HEK293 (cell line): ENCODE data around the gene YPEL4.

Source experiments
- KLF7 ChIP-seq: fragments of 450-650 bp; formaldehyde crosslinking; IDR thresholded peaks from 2 replicates; pipeline ENCODE4 v1.5.1; 2016; ENCODE audit warnings: missing biosample characterization, missing genetic modification characterization, borderline replicate concordance
- MZF1 ChIP-seq: fragments of 450-650 bp; formaldehyde crosslinking; IDR thresholded peaks from 2 replicates; pipeline ENCODE4 v1.5.1; 2017; ENCODE audit warnings: missing biosample characterization, missing genetic modification characterization, borderline replicate concordance
- PRDM2 ChIP-seq: fragments of 450-650 bp; formaldehyde crosslinking; IDR thresholded peaks from 2 replicates; pipeline ENCODE4 v1.5.1; 2016; ENCODE audit warnings: missing biosample characterization, missing genetic modification characterization, borderline replicate concordance
- REST ChIP-seq: fragments of 450-650 bp; formaldehyde crosslinking; IDR thresholded peaks from 2 replicates; pipeline ENCODE4 v1.5.1; 2016; ENCODE audit warnings: missing biosample characterization, missing genetic modification characterization
- YY2 ChIP-seq: fragments of 450-650 bp; formaldehyde crosslinking; IDR thresholded peaks from 2 replicates; pipeline ENCODE4 v1.5.1; 2016; ENCODE audit warnings: missing biosample characterization, missing genetic modification characterization
- ZNF175 ChIP-seq: fragments of 450-650 bp; formaldehyde crosslinking; IDR thresholded peaks from 2 replicates; pipeline ENCODE4 v1.5.1; 2016; ENCODE audit warnings: missing biosample characterization, missing genetic modification characterization
- ZNF202 ChIP-seq: fragments of 450-650 bp; formaldehyde crosslinking; IDR thresholded peaks from 2 replicates; pipeline ENCODE4 v1.5.1; 2016; ENCODE audit warnings: missing biosample characterization, missing genetic modification characterization, borderline replicate concordance
- ZNF274 ChIP-seq, 2 experiments: fragments of 200-500 bp in 1 of 2; fragments of 450-650 bp in 1 of 2; sonication (Bioruptor generic) in 1 of 2; formaldehyde crosslinking in 1 of 2; IDR thresholded peaks; 2 replicates each; pipeline versions ENCODE4 v1.5.1 to v1.6.1; 2014 to 2016; ENCODE audit warnings: borderline replicate concordance in 1 of 2, inconsistent platforms in 1 of 2, low read length in 1 of 2, missing biosample characterization in 1 of 2, missing genetic modification characterization in 1 of 2
- ZNF311 ChIP-seq: fragments of 450-650 bp; formaldehyde crosslinking; IDR thresholded peaks from 2 replicates; pipeline ENCODE4 v1.5.1; 2017; ENCODE audit warnings: missing biosample characterization, missing genetic modification characterization, borderline replicate concordance
- ZNF341 ChIP-seq: fragments of 450-650 bp; formaldehyde crosslinking; IDR thresholded peaks from 2 replicates; pipeline ENCODE4; 2016; ENCODE audit warnings: low read depth, missing biosample characterization, missing genetic modification characterization
- ZNF398 ChIP-seq: fragments of 450-650 bp; formaldehyde crosslinking; IDR thresholded peaks from 2 replicates; pipeline ENCODE4 v1.5.1; 2017; ENCODE audit warnings: missing biosample characterization, missing genetic modification characterization
- ZNF449 ChIP-seq: fragments of 450-650 bp; formaldehyde crosslinking; IDR thresholded peaks from 2 replicates; pipeline ENCODE4 v1.5.1; 2017; ENCODE audit warnings: missing biosample characterization, mild to moderate bottlenecking, missing genetic modification characterization, moderate library complexity
- ZNF473 ChIP-seq: fragments of 450-650 bp; formaldehyde crosslinking; IDR thresholded peaks from 2 replicates; pipeline ENCODE4 v1.5.1; 2017; ENCODE audit warnings: missing biosample characterization, missing genetic modification characterization
- ZNF48 ChIP-seq: fragments of 450-650 bp; formaldehyde crosslinking; IDR thresholded peaks from 2 replicates; pipeline ENCODE4 v1.5.1; 2016; ENCODE audit warnings: missing biosample characterization, missing genetic modification characterization
- ZNF555 ChIP-seq: fragments of 450-650 bp; formaldehyde crosslinking; conservative IDR thresholded peaks from 2 replicates; pipeline ENCODE4 v1.5.1; 2017; ENCODE audit warnings: missing biosample characterization, mild to moderate bottlenecking, missing genetic modification characterization, inconsistent platforms
- ZNF561 ChIP-seq: fragments of 450-650 bp; IDR thresholded peaks from 2 replicates; pipeline ENCODE4 v1.5.1; 2018; ENCODE audit warnings: missing biosample characterization, missing genetic modification characterization, borderline replicate concordance
- ZNF571 ChIP-seq: fragments of 450-650 bp; formaldehyde crosslinking; IDR thresholded peaks from 2 replicates; pipeline ENCODE4 v1.5.0; 2017; ENCODE audit warnings: missing biosample characterization, missing genetic modification characterization
- ZSCAN30 ChIP-seq: fragments of 450-650 bp; IDR thresholded peaks from 2 replicates; pipeline ENCODE4 v1.5.1; 2018; ENCODE audit warnings: missing biosample characterization, mild to moderate bottlenecking, missing genetic modification characterization, moderate library complexity
- ZSCAN5A ChIP-seq: fragments of 450-650 bp; formaldehyde crosslinking; IDR thresholded peaks from 2 replicates; pipeline ENCODE4 v1.5.1; 2016; ENCODE audit warnings: missing biosample characterization, missing genetic modification characterization
- TF ChIP-seq, protein P1 (sequence below): fragments of 450-650 bp; formaldehyde crosslinking; IDR thresholded peaks from 2 replicates; pipeline ENCODE4 v1.5.1; 2016; ENCODE audit warnings: missing biosample characterization, missing genetic modification characterization

YPEL4 gene

DNA sequence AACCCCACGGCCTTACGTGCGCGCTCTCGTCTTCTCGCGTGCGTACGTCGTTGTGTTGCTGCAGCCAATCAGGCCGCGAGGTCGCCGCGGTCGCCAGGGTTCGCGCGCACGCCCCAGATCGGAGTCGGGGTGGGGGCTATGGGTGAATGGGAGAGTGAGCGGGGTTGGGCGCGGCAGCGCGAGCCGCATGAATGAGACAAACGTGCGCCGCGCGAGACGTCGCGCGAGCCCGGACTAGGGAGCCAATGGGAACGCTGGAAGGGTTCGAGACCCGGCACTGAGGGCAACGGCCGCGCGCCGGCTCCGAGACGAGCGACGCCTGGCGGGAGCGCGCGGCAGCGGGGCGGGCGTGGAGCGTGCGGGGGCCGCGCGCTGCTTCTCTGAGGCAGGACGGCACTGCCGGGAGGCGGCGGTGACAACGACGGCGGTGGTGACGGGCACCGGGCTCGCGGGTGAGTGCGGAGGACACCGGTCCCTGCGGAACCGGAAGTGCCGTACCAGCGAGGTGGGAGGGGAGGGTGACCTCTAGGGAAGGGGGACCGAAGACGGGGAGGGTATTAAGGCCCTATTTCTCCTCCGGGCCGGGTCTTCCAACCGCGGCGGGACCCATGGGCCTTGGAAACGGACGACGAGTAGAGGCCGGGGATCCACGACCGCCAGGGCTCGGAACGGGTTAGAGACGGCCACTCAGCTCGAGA lies 18.2 kb upstream of the YPEL4 start, which contains the start of gene ZDHHC5 (continued):
- TF ChIP-seq ZNF449 (tag by site-specific recombination) (peak; percentile 96), PRDM2 (no peak), ZNF175 (tag by site-specific recombination) (no peak), ZSCAN5A (tag by site-specific recombination) (0 out of 2 replicates have a peak, but pooled peaks have one; percentile 36), ZSCAN30 (peak; percentile 56; the same call in 1 of the 2 replicates), ZNF274 (IDR thresholded peaks at IDR 0.05; ENCODE audit: low read length) (no peak), ZNF274 (tag by site-specific recombination; IDR thresholded peaks at IDR 0.05; ENCODE audit: borderline replicate concordance) (no peak), ZNF571 (tag by site-specific recombination) (no peak), ZNF398 (tag by site-specific recombination) (peak; percentile 45; the same call in 1 of the 2 replicates), ZNF473 (tag by site-specific recombination) (no peak), ZNF202 (no peak), KLF7 (tag by site-specific recombination) (no peak), ZNF311 (tag by site-specific recombination) (no peak), MZF1 (tag by site-specific recombination) (no peak), ZNF561 (tag by site-specific recombination) (peak; percentile 73; the same call in 1 of the 2 replicates), REST (no peak), YY2 (tag by site-specific recombination) (no peak), ZNF555 (tag by site-specific recombination) (no peak), ZNF341 (tag by site-specific recombination) (peak; percentile 70), ZNF48 (tag by site-specific recombination) (no peak)
- TF ChIP-seq, protein P1, sequence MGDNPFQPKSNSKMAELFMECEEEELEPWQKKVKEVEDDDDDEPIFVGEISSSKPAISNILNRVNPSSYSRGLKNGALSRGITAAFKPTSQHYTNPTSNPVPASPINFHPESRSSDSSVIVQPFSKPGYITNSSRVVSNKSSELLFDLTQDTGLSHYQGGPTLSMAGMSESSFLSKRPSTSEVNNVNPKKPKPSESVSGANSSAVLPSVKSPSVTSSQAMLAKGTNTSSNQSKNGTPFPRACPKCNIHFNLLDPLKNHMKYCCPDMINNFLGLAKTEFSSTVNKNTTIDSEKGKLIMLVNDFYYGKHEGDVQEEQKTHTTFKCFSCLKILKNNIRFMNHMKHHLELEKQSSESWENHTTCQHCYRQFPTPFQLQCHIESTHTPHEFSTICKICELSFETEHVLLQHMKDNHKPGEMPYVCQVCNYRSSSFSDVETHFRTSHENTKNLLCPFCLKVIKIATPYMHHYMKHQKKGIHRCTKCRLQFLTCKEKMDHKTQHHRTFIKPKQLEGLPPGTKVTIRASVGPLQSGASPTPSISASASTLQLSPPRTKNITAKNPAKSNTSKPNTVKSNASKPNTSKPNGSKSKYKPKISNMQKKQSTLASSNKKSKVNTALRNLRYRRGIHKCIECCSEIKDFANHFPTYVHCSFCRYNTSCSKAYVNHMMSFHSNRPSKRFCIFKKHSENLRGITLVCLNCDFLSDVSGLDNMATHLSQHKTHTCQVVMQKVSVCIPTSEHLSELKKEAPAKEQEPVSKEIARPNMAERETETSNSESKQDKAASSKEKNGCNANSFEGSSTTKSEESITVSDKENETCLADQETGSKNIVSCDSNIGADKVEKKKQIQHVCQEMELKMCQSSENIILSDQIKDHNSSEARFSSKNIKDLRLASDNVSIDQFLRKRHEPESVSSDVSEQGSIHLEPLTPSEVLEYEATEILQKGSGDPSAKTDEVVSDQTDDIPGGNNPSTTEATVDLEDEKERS (tag by site-specific recombination): no peak
